ENCODE measurements around the gene PTPRQ.

DNA sequence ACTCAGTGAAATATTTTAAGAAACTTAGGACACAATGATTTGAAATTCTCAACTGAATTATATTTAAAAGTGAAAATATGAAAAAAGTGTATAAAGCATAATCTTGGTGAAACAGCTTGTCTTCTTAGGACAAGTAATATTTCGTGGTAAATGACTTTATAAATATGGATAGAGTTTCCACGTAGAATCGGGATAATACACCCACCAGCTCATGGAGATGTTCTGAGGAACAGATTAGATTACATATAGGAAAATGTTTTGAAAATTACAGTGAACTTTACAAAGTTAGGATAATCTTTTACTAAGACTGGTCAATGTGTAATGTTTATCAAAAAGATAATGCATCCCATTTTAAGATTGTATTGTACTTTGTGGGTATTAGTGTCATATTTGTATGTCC is 237.8 kb downstream of the PTPRQ start:
- TF ChIP-seq EP300 (IDR thresholded peaks at IDR 0.05; ENCODE audit: borderline replicate concordance in 1 of 2, low read depth in 2 of 2, low read length in 2 of 2) (no peak), KDM1A (IDR thresholded peaks at IDR 0.05; ENCODE audit: borderline replicate concordance, low read length) (no peak)
- TF ChIP-seq, protein P1, sequence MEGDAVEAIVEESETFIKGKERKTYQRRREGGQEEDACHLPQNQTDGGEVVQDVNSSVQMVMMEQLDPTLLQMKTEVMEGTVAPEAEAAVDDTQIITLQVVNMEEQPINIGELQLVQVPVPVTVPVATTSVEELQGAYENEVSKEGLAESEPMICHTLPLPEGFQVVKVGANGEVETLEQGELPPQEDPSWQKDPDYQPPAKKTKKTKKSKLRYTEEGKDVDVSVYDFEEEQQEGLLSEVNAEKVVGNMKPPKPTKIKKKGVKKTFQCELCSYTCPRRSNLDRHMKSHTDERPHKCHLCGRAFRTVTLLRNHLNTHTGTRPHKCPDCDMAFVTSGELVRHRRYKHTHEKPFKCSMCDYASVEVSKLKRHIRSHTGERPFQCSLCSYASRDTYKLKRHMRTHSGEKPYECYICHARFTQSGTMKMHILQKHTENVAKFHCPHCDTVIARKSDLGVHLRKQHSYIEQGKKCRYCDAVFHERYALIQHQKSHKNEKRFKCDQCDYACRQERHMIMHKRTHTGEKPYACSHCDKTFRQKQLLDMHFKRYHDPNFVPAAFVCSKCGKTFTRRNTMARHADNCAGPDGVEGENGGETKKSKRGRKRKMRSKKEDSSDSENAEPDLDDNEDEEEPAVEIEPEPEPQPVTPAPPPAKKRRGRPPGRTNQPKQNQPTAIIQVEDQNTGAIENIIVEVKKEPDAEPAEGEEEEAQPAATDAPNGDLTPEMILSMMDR (IDR thresholded peaks at IDR 0.05; ENCODE audit: control extremely low read depth in 1 of 3, insufficient read depth in 1 of 3, low read depth in 1 of 3, low read length in 3 of 3): no peak

Data from H1 (cell line).